Natural killer cell (primary cell): Measurements from ENCODE around the gene TENT5C. TPM values are rescaled to one million over a fixed set of nuclear protein-coding genes. Genes with fewer than 3 reads are reported as not detected.

Experiments used
- ATAC-seq, 3 donors: fragments of 150-1000 bp in 2 of 3; fragments of 200-7000 bp in 1 of 3; cut with Tn5 transposase; 1 replicate in 1 of 3; 2 replicates in 2 of 3; pipeline ENCODE4 v1.10.0; 2021; ENCODE audit warnings: mild to moderate bottlenecking in 2 of 3, moderate library complexity in 2 of 3
- DNase-seq, 2 donors: peaks; one replicate each; pipeline versions ENCODE4 v3.0.0 to v3.0.0-alpha.2; 2013 to 2021; ENCODE audit warnings: mixed read lengths in 1 of 2
- H3K27ac ChIP-seq: one replicate; pipeline ENCODE4 v1.5.1; 2013; ENCODE audit warnings: mild to moderate bottlenecking, low read length
- H3K27me3 ChIP-seq: one replicate; pipeline ENCODE4 v1.6.1; 2013; ENCODE audit warnings: low read length; ENCODE audit not compliant: control insufficient read depth, insufficient read depth
- H3K36me3 ChIP-seq: one replicate; pipeline ENCODE4 v1.6.1; 2013; ENCODE audit warnings: low read length; ENCODE audit not compliant: control insufficient read depth, insufficient read depth
- H3K4me1 ChIP-seq: one replicate; pipeline ENCODE4 v1.6.1; 2013; ENCODE audit warnings: low read length; ENCODE audit not compliant: control insufficient read depth, insufficient read depth
- H3K4me3 ChIP-seq: one replicate; pipeline ENCODE4 v1.5.1; 2013; ENCODE audit warnings: low read length
- H3K9me3 ChIP-seq: one replicate; pipeline ENCODE4 v1.6.1; 2013; ENCODE audit warnings: low read length; ENCODE audit not compliant: control insufficient read depth, insufficient read depth
- H3K27ac Mint-ChIP-seq, 2 donors: one replicate each; pipeline ENCODE4 v1.8.0; 2022; ENCODE audit warnings: mild to moderate bottlenecking in 2 of 2, mixed read lengths in 2 of 2, moderate library complexity in 1 of 2
- H3K27me3 Mint-ChIP-seq, 2 donors: one replicate each; pipeline ENCODE4 v1.8.0; 2022; ENCODE audit warnings: low read depth in 2 of 2, mixed read lengths in 2 of 2
- H3K36me3 Mint-ChIP-seq: one replicate; pipeline ENCODE4 v1.8.0; 2022; ENCODE audit warnings: mixed read lengths
- H3K4me1 Mint-ChIP-seq, 2 donors: one replicate each; pipeline ENCODE4 v1.8.0; 2022; ENCODE audit warnings: mixed read lengths in 2 of 2
- H3K4me3 Mint-ChIP-seq: one replicate; pipeline ENCODE4 v1.8.0; 2022; ENCODE audit warnings: mild to moderate bottlenecking, moderate library complexity, mixed read lengths
- H3K9me3 Mint-ChIP-seq, 2 donors: one replicate each; pipeline ENCODE4 v1.8.0; 2022; ENCODE audit warnings: mixed read lengths in 2 of 2
- WGBS: methylation state at CpG from one replicate; pipeline ENCODE4 v1.1.7; 2013; ENCODE audit warnings: missing lambda C conversion rate; ENCODE audit not compliant: insufficient coverage; 5-methylcytosine and 5-hydroxymethylcytosine counted together
- intact Hi-C: fragments of 100-400 bp; cut with micrococcal nuclease; formaldehyde crosslinking; loops from one replicate; pipeline ENCODE4 v1.14.2; 2022
- total RNA-seq, 4 donors: library from RNA; stranded (reverse); fragments of 120-200 nt in 1 of 4; gene quantifications; one replicate each; pipeline versions ENCODE4 v1.2.3 to v1.2.4, GENCODE V29; 2013 to 2022
- TF ChIP-seq, protein P1 (sequence below): fragments of 200-600 bp; IDR thresholded peaks from one replicate; pipeline ENCODE4 v1.8.0; 2022; ENCODE audit warnings: antibody characterized with exemption

Gene TENT5C
- total RNA-seq, 3 donors from 2014 or later (not counting 1 experiment from before 2014, with no cell fraction given): 80.6 to 109 (median 90.9) TPM

GRCh38 chr1:117653732-117654492 lies 48.1 kb downstream of the TENT5C start:
- peak in 1 of 2 donors; percentile 46 for DNase-seq
- WGBS: 55% methylated on average over 7 of the region's 11 CpGs
- intact Hi-C loops: loop anchor here (10.0 kb wide), 1 partner anchor 1149 kb away; no protein-coding TSS in a partner anchor

GRCh38 chr1:117654493-117655219 lies 48.8 kb downstream of the TENT5C start:
- Histone ChIP-seq H3K27ac (peak overlapping the region; percentile 80), H3K4me3 (no peak overlapping the region), H3K4me1 (peaks cover 84% of the 10 kb centered on the region), H3K27me3 (no peaks in the 10 kb centered on the region), H3K9me3 (no peaks in the 10 kb centered on the region), H3K36me3 (no peaks in the 10 kb centered on the region)
- Mint-ChIP-seq H3K4me3 (peak overlapping the region; percentile 80), H3K27me3 (peaks cover 12 to 19% of the 10 kb centered on the region in 2 donors), H3K9me3 (no peaks in the 10 kb centered on the region), H3K36me3 (no peaks in the 10 kb centered on the region), H3K27ac (peak overlapping the region; percentile 90 to 91), H3K4me1 (peaks cover 84 to 85% of the 10 kb centered on the region in 2 donors)
- intact Hi-C loops: loop anchor here (10.0 kb wide), 1 partner anchor 1150 kb away; no protein-coding TSS in a partner anchor
- DNase-seq (peak in 1 of 2 donors; percentile 56), ATAC-seq (peak in 1 of 3 donors; percentile 19)
- 63% methylated on average over 6 of the region's 6 CpGs for WGBS
- TF ChIP-seq, protein P1, sequence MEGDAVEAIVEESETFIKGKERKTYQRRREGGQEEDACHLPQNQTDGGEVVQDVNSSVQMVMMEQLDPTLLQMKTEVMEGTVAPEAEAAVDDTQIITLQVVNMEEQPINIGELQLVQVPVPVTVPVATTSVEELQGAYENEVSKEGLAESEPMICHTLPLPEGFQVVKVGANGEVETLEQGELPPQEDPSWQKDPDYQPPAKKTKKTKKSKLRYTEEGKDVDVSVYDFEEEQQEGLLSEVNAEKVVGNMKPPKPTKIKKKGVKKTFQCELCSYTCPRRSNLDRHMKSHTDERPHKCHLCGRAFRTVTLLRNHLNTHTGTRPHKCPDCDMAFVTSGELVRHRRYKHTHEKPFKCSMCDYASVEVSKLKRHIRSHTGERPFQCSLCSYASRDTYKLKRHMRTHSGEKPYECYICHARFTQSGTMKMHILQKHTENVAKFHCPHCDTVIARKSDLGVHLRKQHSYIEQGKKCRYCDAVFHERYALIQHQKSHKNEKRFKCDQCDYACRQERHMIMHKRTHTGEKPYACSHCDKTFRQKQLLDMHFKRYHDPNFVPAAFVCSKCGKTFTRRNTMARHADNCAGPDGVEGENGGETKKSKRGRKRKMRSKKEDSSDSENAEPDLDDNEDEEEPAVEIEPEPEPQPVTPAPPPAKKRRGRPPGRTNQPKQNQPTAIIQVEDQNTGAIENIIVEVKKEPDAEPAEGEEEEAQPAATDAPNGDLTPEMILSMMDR: no peak

More at GRCh38 chr1:117653732-117654492, 48.1 kb downstream of the TENT5C start:
- H3K4me1 Mint-ChIP-seq: peaks cover 77 to 78% of the 10 kb centered on the region in 2 donors
- H3K36me3 Mint-ChIP-seq: no peaks in the 10 kb centered on the region
- Histone ChIP-seq H3K27ac (peak overlapping the region; percentile 80), H3K4me1 (peaks cover 77% of the 10 kb centered on the region), H3K4me3 (no peak overlapping the region), H3K9me3 (no peaks in the 10 kb centered on the region), H3K27me3 (no peaks in the 10 kb centered on the region), H3K36me3 (no peaks in the 10 kb centered on the region)
- TF ChIP-seq, protein P1: no peak
- ATAC-seq: no peak
- H3K4me3 Mint-ChIP-seq: peak overlapping the region; percentile 42
- peak overlapping the region; percentile 90 to 91 for H3K27ac Mint-ChIP-seq
- no peaks in the 10 kb centered on the region for H3K9me3 Mint-ChIP-seq
- H3K27me3 Mint-ChIP-seq: peaks cover 19 to 23% of the 10 kb centered on the region in 2 donors

GRCh38 chr1:117655220-117655577 lies 49.4 kb downstream of the TENT5C start:
- Histone ChIP-seq H3K36me3 (no peaks in the 10 kb centered on the region), H3K27me3 (no peaks in the 10 kb centered on the region), H3K4me3 (no peak overlapping the region), H3K27ac (peak overlapping the region; percentile 80), H3K9me3 (no peaks in the 10 kb centered on the region), H3K4me1 (peaks cover 90% of the 10 kb centered on the region)
- no peak for ATAC-seq
- no peaks in the 10 kb centered on the region for H3K36me3 Mint-ChIP-seq
- TF ChIP-seq, protein P1: no peak
- 89% methylated on average over 12 of the region's 12 CpGs for WGBS
- peak overlapping the region; percentile 90 to 91 for H3K27ac Mint-ChIP-seq
- no peak for DNase-seq
- peaks cover 85 to 90% of the 10 kb centered on the region in 2 donors for H3K4me1 Mint-ChIP-seq
- no peaks in the 10 kb centered on the region for H3K9me3 Mint-ChIP-seq
- H3K27me3 Mint-ChIP-seq: peaks cover 12 to 19% of the 10 kb centered on the region in 2 donors
- H3K4me3 Mint-ChIP-seq: peak overlapping the region; percentile 76
- intact Hi-C loops: loop anchor here (10.0 kb wide), 1 partner anchor 1150 kb away; no protein-coding TSS in a partner anchor
